Stimulated activated CD4-positive, alpha-beta T cell treated with anti-CD3 and anti-CD28 coated beads, Interleukin-12 subunit alpha, Interleukin-12 subunit beta, amount 100 ng/mL, for 4 hours (primary cell): ENCODE measurements around the gene RGS7BP.

Experiments used
- DNase-seq: peaks from one replicate; pipeline ENCODE4 v3.0.0-alpha.2; 2020

The RGS7BP gene

GRCh38 chr5:64566310-64566916 lies 60.6 kb downstream of the RGS7BP start:
- no peak for DNase-seq

DNA sequence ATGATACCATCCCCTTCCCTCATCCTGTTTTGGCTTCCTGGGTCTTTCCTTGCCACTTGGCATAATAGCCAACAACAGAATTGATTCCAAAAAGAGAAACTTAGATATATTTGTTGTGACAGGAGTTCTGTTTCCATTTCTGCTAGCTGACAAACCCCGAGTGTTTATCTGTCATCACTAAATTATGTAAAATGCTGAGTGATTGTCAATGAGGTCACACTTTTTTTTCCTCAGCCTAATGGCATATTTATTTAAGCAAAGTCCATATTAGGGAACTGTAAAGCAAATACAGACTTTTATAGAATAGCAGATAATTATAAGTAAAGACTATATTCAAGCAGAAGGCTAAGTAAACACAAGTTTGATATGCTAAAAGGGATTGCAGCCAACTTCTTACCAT lies 64.0 kb downstream of the RGS7BP start:
- no peak for DNase-seq

GRCh38 chr5:64570395-64570996 lies 64.7 kb downstream of the RGS7BP start:
- no peak for DNase-seq

- no peak for DNase-seq
Observed at GRCh38 chr5:64575561-64575960, 69.7 kb downstream of the RGS7BP start.

- no peak for DNase-seq
Observed at GRCh38 chr5:64576250-64576649, 70.4 kb downstream of the RGS7BP start.

GRCh38 chr5:64585646-64586045 lies 79.8 kb downstream of the RGS7BP start:
- DNase-seq: no peak

DNA sequence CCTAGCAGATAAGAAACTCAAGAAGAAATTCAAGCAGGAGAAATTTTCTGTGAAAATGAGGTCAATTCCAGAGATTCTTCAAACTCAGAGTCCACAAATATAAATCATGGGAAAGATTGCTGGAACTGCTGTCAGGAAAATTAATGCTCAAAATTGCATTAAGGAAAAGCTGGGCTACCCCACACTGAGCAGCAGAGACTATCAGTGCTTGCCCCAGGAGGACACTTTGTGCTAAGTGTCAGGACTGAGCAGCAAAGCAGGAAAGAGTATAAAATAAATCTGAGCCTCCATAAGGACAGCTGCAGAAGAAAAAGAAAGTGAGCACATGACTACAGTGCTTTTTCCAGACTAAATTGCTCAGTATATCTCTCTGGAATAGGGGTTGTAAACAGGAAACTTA lies 81.6 kb downstream of the RGS7BP start:
- DNase-seq: no peak

- DNase-seq: no peak
Observed at GRCh38 chr5:64592730-64593341, 87.0 kb downstream of the RGS7BP start.

GRCh38 chr5:64594025-64594424 lies 88.2 kb downstream of the RGS7BP start:
- no peak for DNase-seq

DNA sequence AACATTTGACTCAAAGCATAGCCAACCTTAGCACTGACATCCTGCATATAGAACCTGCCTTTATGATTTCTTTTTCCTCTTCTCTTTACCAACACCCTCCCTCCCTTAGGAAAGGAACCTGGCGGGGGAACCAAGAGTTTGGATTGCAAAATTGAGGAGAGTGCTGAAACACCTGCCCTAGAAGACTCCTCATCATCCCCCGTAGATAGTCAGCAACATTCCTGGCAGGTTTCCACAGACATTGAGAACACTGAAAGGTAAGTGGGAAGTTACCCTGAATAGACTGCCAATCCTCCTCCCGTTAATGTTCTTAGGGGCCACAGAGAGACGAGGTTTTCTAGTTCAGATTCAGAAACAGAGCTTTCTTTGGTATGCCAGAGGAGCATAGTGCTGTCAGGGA lies 88.8 kb downstream of the RGS7BP start:
- no peak for DNase-seq

- DNase-seq: no peak
Observed at GRCh38 chr5:64595031-64595855, 89.4 kb downstream of the RGS7BP start.

DNA sequence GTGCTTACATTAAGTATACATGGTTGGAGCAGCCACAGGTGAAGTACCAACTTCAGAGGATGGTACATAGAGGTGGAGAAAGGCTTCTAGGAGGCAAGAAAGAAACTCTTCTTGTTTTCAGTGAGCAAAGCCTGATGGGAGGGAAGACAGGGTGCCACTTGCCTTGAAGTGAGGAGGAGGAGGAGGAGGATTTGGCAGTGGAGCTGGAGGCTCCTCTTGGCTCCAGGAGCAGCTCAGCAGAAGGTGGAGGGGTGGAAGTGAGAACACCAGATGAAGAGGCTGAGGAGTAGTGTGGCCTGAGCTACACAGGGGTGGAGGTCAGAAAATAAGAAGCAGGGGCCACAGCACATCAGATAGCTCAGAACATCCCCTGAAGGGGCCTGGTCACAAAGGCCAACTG lies 93.4 kb downstream of the RGS7BP start:
- no peak for DNase-seq

DNA sequence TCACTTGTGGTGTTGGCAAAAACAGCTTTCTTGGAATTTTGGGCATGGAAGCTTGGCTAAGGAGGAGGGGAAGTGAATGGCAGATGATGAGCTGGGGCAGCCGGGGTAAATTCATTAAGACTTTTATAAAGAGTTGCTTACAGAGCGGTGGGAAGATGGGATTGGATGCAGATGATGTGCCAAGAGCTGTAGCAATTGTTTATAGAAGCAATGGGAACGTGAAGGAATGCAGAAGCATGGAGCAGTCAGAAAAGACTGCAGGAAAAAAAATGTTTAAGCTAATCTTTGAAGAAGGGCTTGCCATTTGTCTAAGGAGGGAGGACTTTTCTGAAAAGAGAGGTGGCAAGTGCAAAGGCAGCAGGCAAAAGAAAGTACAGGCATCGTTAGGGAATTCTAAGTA lies 97.9 kb downstream of the RGS7BP start:
- no peak for DNase-seq

DNA sequence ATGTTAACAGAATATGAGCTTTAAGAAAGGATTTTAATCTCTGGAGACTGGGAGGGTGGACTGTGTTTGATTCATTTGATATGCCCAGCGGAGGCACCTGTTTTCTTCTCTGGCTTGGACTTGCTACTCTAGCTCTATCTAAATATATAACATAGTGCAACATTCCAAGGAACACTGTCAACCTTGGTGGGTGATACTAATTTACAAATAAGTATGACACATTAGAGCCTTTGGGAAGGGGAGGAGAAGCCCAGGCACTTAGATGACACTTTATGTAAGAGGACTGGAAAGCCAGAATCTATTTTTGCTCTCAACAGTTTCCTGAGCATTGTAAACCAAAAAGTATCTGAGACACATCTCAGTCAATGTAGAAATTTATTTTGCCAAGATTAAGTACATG lies 101.1 kb downstream of the RGS7BP start:
- no peak for DNase-seq

GRCh38 chr5:64612344-64612961 lies 106.6 kb downstream of the RGS7BP start:
- no peak for DNase-seq

DNA sequence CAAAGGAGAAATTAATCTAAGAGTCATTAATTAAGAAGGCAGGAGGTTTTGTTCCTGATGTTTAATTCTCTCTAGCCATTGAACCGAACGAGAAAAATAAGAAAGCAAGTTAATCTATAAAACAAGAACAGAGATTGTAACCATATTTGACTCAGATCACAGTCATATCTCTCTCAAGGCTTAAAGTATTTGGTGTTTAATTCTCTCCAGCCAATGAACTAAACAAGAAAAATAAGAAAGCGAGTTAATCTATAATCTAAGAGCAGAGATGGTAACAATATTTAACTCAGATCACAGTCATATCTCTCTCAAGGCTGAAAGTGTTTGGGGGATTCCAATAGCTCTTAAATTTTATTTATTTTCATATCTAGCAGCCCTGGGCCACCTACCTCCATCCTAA lies 110.1 kb downstream of the RGS7BP start:
- DNase-seq: no peak

DNA sequence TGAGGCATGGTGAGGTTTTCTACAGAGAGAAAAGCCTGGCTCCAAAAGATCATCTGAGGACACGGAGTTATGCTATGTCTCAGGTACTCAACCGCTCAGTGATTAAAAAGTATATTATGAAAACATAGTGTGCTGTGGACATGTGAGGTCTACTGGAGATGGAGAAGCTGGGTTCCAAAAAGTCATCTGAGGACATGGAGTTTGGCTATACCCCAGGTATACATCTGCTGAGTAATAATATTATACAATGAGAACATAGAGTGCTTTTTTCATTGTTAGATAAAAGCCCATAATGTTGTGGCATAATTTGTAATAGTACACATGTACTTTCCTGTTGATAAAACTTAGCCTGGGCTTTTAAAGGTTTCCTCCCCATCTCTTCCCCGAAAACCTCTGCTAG lies 113.8 kb downstream of the RGS7BP start:
- no peak for DNase-seq

DNA sequence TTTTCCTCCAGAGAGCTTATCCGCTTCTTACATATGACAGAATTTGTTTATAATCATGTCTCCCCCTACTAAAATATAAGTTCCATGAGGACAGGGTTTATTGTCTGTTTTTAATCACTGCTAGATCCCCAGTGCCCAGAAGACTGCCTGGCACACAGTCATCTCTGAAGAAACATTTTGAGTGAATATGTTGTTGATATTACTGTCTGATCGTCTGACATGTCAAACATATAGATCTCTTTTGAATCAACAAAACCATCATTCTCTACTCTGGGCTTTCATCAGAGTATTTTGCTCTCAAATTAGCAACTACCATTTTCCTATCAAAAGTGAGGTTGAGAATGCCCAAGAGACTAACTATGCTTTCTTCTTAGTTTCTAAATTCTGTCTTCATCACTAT lies 117.2 kb downstream of the RGS7BP start:
- DNase-seq: no peak

DNA sequence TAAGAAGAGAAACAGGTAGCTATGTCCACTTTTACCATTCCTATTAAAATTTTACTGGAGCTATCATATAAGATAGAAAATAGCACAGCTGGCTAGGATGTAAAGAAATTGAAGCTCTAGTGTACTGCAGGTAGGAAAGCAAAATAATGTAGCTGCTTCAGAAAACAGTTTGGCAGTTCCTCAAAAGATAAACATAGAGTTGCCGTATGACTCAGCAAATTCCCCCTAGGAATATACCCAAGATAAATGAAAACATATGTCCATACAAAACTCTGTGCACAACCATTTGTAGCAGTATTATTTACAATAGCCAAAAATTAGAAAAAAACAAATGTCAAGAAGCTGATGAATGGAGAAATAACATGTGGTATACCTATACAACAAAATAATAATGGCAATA lies 119.9 kb downstream of the RGS7BP start:
- DNase-seq: no peak

- DNase-seq: no peak
Observed at GRCh38 chr5:64628901-64629300, 123.1 kb downstream of the RGS7BP start.

- no peak for DNase-seq
Observed at GRCh38 chr5:64629841-64630240, 124.0 kb downstream of the RGS7BP start.

- no peak for DNase-seq
Observed at GRCh38 chr5:64632251-64632650, 126.4 kb downstream of the RGS7BP start.

- DNase-seq: no peak
Observed at GRCh38 chr5:64634997-64635686, 129.3 kb downstream of the RGS7BP start.
